ENCODE results near the gene PIP4P1.

PIP4P1 gene

GRCh38 chr14:20438664-20439063, 22.6 kb downstream of the PIP4P1 start:
- no peak for DNase-seq (ENCODE audit: low spot score)

DNA sequence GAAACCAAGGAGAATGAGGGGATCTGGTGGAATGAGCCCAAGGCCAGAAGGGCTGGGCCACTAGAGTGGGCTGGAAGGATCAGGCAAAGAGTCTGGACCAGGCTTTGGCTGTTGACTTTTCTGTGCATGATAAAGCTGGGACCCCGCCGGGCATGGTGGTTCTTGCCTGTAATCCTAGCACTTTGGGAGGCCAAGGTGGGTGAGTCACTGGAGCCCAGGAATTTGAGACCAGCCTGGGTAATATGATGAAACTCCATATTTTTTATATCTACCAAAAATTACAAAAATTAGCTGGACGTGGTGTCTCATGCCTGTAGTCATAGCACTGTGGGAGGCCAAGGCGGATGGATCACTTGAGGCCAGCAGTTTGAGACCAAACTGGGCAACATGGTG, 24.9 kb downstream of the PIP4P1 start:
- no peak for DNase-seq (ENCODE audit: low spot score)

DNA sequence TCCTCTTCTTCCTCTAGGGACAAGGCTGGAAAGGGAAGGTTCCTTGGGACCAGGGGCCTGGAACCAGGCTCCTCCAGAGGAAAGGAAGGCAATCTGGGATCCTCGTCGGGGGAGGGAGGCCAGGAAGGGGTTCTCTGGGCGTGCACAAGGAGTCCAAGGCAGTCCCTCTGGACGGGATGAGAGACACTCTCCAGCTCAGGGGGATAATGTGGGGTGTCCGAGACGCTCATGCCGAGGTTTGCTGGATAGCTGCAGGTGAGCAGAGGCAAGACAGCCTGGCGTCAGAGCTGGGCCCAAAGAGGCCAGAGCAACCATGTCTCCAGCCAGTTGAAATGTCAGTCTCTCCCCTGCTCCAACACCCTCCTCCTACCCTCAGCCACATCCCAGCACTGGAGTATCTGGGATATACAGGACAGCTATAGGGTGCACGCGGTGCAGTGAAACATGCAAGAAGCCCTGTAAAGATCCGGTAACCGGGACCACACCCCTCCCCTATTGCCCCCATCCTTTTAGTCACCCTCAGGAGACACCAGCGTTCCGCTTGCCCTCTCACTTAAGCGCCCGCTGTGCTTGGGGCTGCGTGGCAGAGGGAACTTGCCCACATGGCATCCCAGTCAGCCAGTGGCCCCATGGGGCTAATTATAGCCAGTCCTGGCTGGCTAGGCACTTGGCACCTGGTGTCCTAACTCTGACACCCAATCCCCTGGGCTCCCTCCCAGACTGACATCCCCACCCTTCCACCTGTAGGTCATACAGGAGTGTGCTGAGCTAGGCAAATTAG, 25.5 kb downstream of the PIP4P1 start, which contains the start of gene KLHL33:
Gene KLHL33, minus strand, starts transcription at position 585 of the 781 bp plus-strand sequence. Its CDS starts 355 bp downstream, at position 230.
- no peak for DNase-seq (ENCODE audit: low spot score)

DNA sequence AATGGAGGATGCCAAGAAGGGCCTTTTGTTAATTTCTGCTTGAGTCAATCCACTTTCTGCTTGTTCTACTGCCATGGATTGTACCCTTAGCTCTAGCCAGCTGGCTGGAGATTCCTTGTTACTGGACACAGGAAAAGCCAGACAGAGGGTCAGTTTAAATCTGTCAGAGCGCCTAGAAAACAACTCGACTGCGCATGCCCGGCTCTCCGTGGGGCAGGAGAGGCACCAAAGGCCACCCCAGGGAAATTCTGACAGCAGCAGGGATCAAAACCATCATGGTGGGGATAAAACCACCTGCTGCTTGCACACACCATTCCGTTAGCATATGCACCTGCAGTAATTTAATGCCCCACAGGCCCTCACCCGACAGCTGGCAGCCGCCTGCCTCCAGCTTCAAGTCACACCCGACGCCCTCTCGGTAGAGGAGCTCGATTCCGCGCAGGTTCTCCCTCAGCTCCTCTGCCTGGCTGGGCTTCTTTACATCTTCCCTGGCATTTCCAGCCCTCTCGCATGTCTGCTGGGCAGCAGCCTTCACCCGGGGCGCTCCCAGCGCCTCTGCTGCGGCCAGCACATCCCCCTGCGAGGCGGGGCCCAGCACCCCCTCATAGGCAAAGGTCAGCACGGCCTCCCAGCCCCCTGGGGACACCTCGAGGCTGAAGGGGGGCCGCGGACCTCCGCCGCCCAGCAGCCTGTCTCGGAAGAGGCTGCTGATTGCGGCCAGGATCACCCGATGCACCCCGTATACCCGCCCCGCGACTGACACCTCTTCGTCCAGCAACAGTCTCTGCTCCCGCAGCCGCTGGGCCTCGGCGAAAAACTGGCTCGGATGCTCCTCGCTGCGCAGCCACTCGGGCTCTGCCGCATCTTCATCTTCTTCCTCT, 26.3 kb downstream of the PIP4P1 start:
- no peak for DNase-seq (ENCODE audit: low spot score)

DNA sequence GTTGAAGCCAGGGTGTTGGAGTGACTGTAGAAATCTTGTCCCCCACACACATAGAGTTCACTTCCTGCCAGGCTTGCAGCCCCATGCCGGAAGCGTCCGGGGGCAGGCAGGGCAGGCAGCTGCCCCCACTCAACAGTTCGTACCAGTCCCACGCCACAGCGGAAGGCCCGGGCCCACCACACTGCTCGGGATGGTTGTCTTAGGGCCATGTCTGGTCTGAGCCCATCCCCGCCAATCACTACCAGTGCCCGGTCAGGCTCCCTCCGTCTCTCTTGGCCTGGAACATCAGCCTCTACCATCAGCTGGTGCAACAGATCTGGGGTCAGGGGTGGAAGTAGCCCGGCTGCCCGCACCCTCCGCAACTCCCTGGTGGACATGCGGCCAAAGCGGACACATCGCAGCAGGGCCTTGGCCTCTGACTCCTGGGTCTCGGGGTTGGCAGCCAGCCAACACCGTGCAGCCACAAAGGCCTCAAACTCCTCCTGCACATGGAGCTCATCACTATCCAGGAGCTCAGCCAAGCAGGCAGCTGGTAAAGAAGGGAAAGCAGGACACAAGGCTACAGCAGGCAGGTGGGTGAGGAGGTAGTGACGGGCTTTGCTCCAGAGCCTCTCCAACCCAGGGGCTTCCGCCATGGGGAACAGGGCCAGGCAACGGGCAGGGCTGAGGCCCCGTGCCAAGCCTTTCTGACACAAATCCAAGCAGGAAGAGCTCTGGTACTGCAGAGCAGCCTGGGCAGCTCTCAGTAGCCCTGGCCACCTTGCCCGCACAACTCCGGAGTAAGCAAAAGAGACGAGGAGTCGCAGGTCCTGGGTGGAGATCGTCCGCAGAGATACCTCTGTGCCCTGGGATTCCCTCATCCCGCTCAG, 31.2 kb downstream of the PIP4P1 start:
- DNase-seq (ENCODE audit: low spot score) = no peak

DNA sequence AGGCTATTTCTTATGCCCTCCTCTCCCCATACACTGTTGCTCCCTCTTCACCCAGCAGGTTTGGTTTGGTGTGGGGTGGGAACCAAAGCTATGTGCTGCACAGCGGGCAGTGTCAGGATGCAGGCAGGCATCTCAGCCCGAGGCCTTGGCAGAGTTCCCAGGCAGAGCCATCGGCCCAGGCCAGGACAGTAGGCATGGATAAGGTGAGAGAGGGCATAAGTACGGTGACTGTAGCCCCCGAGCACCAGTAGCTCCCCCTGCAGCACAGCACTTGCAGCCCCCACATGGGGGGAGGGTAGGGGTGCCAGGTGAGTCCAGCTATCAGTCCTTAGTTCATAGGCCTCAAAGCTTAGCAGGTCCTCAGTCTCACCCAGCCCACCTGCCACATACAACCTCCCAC, 32.4 kb downstream of the PIP4P1 start:
- no peak for DNase-seq (ENCODE audit: low spot score)

GRCh38 chr14:20428010-20428365, 33.2 kb downstream of the PIP4P1 start:
- DNase-seq (ENCODE audit: low spot score) = no peak

DNA sequence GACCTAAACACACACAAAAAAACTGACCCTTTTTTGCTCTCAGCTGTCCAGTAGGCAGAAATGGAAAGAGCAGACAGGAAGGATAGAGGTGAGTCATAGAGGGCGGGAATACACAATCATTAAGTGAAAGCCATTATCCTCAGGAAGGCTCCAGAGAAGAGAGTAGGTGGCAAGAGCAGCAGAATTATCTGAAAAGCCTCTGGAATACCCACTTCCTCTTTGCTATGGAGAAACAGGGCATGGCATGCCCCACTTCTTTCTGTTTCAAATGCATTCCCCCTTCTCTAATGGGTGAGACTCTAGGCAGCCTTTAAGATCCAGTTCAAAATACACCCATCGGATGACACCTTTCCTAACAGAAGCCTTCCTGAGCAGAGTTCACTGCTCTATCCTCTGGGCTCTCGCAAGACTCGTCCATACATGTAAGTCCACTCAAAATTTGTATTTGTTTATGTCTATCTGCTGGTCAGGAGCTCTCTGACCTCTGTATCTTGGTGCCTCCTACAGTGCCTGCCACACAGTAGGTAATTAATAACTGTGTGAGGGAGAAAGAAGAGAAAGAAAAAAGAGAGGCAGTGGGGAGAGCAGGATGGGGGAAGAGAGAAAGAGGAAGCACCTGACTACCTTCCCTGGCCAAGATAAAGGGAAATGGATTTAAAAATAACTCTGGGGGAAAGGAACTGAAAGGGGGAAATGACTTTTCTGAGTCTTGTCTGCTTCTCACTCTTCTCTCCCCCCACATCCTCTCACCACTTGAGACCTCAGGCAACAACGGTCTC, 33.8 kb downstream of the PIP4P1 start:
- DNase-seq (ENCODE audit: low spot score) = no peak

DNA sequence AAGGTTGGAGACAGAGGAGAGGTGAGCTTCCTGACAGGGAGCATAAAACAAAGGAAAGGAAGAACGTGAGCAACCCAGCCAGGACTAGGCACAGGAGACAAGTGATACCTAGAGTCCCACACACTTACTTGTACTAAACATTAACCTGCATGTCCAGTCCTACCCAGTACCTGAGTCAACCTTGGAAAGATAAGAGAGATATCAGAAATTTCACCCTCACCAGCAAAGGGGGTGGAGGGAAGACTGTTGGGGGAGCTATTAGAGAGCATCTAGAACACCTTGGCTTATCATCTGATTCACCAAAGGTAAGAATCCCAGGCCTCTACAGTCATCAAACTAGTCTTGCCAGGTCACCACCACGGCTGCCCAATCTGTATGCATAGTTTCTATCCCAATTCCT, 36.4 kb downstream of the PIP4P1 start:
- DNase-seq (ENCODE audit: low spot score) = no peak

GRCh38 chr14:20422886-20423285, 38.3 kb downstream of the PIP4P1 start:
- DNase-seq (ENCODE audit: low spot score) = no peak

DNA sequence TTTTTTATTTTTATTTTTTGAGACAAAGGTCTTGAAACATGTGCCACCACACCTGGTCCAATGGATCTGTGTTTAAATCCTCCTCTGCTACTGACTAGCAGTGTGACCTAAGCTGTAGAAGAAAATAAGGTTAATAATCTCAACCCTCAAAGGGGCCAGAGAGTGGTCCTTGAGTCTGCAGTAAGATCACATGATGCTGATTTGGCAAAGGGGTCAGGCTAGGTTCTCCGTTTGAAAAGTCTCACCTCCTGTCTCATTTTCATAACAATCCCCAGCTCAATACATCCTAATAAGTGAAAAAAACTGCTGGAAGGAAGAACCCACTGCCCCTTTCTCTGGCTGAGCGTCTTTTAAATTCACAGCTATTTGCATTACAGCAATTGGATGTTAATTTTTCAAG, 40.0 kb downstream of the PIP4P1 start:
- DNase-seq (ENCODE audit: low spot score) = no peak

DNA sequence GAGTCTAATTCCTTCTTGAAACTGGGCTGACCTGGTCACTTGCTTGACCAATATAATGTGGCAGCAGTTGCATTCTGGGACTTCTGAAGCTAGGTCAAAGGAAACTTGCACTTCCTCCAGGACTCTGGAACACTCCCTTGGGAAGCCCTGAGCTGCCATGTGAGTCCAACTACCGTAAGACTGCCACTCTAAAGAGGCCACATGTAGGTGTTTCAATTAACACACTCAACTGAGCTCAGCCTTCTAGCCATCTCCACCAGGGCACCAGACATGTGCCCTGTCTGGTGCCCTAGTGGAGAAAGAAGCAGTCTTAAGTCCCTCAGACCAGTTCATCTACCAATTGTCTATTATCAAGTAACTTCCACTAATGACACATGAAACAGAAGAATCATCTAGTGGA, 41.8 kb downstream of the PIP4P1 start:
- no peak for DNase-seq (ENCODE audit: low spot score)

DNA sequence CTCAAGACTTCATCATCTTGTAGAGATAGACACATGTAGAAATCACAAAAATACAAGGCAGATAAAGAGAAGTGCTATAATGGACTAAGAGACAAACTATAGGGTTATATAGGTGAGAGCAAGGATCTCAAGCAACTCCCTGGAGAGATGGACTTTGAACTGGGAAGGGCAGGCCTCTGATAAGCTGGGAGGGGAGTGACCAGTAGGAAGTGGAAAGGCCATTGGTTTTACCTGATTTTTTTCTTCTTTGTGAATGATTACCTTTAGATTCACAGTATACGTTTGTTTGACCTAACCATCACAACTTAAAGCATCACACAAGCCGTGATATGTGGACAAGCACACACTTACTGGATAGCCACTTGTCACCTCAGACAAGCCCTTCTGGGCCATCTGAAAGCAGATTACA, 42.7 kb downstream of the PIP4P1 start:
- no peak for DNase-seq (ENCODE audit: low spot score)

GRCh38 chr14:20417250-20418186, 43.7 kb downstream of the PIP4P1 start:
- DNase-seq (ENCODE audit: low spot score) = no peak

DNA sequence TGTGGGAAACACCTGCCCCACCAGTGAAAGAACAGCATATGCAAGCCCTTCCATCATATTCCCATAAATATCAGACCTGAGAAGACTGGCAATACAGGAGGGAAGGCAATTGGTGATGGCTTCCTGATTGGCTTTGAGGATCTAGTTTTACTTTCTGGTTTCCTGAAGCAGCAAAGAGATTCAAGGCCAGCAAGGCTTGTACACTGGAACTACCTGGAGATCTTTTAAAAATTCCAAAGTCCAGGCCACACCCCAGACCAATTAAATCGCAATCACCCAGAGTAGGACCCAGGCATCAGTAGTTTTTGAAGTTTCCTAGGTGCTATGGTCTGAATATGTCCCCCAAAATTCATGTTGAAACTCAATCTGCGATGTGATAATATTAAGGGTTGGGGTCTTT, 45.0 kb downstream of the PIP4P1 start:
- DNase-seq (ENCODE audit: low spot score) = no peak

DNA sequence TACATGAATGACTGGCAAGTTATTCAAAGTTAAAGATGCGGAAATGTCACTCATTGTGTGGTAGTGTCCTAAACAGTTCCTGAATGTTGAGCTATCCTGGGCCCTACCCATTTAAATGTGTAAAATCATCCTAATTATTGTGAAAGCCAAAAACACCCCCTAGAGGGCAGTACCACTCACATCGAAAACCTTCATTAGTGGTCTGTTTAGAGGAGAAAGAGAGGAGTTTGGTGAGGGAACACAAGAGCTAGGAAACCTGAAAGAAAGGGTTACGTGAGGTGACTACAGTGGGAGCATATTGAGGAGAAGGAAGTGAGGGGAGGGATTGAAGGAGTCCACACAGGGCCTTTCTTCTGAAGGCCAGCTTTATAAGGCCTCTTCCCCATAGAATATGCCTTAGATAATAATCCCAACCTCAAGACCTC, 45.4 kb downstream of the PIP4P1 start:
- peak; percentile 29 for DNase-seq (ENCODE audit: low spot score)

GRCh38 chr14:20413744-20414082, 47.5 kb downstream of the PIP4P1 start:
- DNase-seq (ENCODE audit: low spot score) = no peak

DNA sequence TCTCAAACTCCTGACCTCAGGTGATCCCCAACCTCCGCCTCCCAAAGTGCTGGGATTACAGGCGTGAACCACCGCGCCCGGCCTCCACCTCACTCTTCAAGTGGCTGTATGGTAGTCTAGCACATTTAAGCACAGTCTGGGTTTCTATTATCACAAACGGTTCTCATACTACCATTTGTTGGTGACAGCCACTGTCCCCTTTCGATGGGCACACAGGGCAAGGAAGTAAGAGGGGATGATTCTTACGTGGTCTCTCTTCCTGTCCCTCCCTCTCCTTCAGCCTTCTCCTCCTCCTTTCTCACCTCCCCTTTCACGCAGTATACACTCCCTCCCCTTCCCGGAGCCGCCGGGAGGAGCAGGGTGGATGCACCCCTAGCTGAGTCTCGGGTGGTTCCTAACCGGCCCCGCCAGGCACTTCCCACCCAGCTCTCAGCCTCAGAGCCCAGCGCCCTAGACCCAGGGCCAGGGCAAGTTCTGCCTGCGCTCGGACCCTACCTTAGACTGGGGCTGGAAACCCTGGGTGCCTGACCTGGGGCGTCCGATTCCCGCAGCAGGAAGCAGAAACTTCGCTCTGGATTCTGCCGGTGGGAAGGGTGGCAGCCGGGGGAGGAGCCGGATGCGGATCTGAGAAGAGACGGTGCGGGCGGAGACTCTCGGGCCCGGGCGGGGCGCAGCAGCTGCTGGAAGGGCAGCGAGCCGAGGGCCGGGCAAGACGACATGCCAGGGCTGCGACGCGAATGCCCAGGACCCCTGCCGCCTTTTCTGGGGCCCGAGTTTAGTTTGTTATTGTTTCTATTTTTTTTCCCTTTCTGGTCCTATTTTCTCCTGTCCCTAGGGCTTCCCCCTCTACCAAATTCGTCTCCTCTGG, 48.1 kb downstream of the PIP4P1 start, which contains the start of gene TEP1:
Gene TEP1, minus strand, starts transcription at position 626 of the 868 bp plus-strand sequence. CDS start 5,062 bp downstream, outside the sequence.
- DNase-seq (ENCODE audit: low spot score) = peak; percentile 26

DNA sequence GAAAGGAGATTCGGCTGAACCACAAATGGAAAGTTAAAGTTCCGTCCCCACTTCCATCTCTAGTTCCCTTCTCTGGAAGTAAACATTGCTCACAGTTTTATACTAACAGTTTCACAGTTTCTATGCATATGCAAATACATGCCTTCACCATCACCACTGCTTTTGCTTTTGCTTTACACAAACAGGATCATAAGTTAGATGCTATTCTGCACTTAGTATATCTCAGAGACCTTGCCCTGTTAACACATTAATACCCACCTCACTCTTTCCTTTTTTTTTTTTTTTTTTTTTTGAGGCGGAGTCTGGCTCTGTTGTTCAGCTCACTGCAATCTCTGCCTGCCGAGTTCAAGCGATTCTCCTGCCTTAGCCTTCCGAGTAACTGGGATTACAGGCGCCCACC, 48.8 kb downstream of the PIP4P1 start:
- no peak for DNase-seq (ENCODE audit: low spot score)

Measured in SK-N-DZ (cell line).